Measurements from ENCODE around the gene EEF2. TPM values are rescaled to one million over a fixed set of nuclear protein-coding genes. Genes with fewer than 3 reads are reported as not detected.

Gene EEF2
- polyA plus RNA-seq, 1 donor from 2014 or later, result 716 TPM

GRCh38 chr19:4013886-4014540 lies 28.8 kb upstream of the EEF2 start:
- H3K27ac ChIP-seq (ENCODE audit: low read length), result no peak overlapping the region
- TF ChIP-seq REST (IDR thresholded peaks at IDR 0.05; ENCODE audit: borderline replicate concordance) (no peak), RAD21 (conservative IDR thresholded peaks at IDR 0.05) (no peak), POLR2AphosphoS5 (IDR thresholded peaks at IDR 0.05) (no peak), TAF1 (IDR thresholded peaks at IDR 0.05; ENCODE audit: low read depth) (no peak), CTCF (IDR thresholded peaks at IDR 0.05; ENCODE audit: poor library complexity, severe bottlenecking) (no peak), EZH2 (IDR thresholded peaks at IDR 0.05; ENCODE audit: borderline replicate concordance, insufficient read depth, low read length, poor library complexity, severe bottlenecking) (no peak), MXI1 (conservative IDR thresholded peaks at IDR 0.05; ENCODE audit: poor library complexity, severe bottlenecking) (no peak), SMC3 (conservative IDR thresholded peaks at IDR 0.05; ENCODE audit: poor library complexity) (no peak), EP300 (conservative IDR thresholded peaks at IDR 0.05; ENCODE audit: poor library complexity, severe bottlenecking) (no peak)
- H3K9me2 ChIP-seq (ENCODE audit: insufficient read depth, low read length), result no peaks in the 10 kb centered on the region
- H3K9ac ChIP-seq (ENCODE audit: low read length), result no peak overlapping the region
- no peaks in the 10 kb centered on the region for H3F3A ChIP-seq (ENCODE audit: insufficient read depth, low read length, poor library complexity, severe bottlenecking)
- H3K4me2 ChIP-seq (ENCODE audit: low read length), result no peak overlapping the region
- H3K36me3 ChIP-seq (ENCODE audit: insufficient read depth, low read length), result no peaks in the 10 kb centered on the region
- H4K20me1 ChIP-seq (ENCODE audit: insufficient read depth), result peaks cover 18% of the 10 kb centered on the region
- no peaks in the 10 kb centered on the region for H3K27me3 ChIP-seq (ENCODE audit: insufficient read depth, low read depth, low read length)
- no peak overlapping the region for H2AFZ ChIP-seq (ENCODE audit: low read depth, low read length)
- peaks cover 28% of the 10 kb centered on the region for H3K79me2 ChIP-seq (replicated peaks; ENCODE audit: insufficient read depth, low read length)
- H3K9me3 ChIP-seq (ENCODE audit: low read length), result no peaks in the 10 kb centered on the region
- no peak overlapping the region for H3K4me3 ChIP-seq (ENCODE audit: low read length)

GRCh38 chr19:4012975-4013634 lies 27.8 kb upstream of the EEF2 start:
- H3K9me3 ChIP-seq (ENCODE audit: low read length), result no peaks in the 10 kb centered on the region
- H4K20me1 ChIP-seq (ENCODE audit: insufficient read depth), result peaks cover 22% of the 10 kb centered on the region
- no peaks in the 10 kb centered on the region for H3F3A ChIP-seq (ENCODE audit: insufficient read depth, low read length, poor library complexity, severe bottlenecking)
- no peak overlapping the region for H3K4me3 ChIP-seq (ENCODE audit: low read length)
- H3K4me2 ChIP-seq (ENCODE audit: low read length), result no peak overlapping the region
- peaks cover 37% of the 10 kb centered on the region for H3K79me2 ChIP-seq (replicated peaks; ENCODE audit: insufficient read depth, low read length)
- TF ChIP-seq SMC3 (conservative IDR thresholded peaks at IDR 0.05; ENCODE audit: poor library complexity) (no peak), EP300 (conservative IDR thresholded peaks at IDR 0.05; ENCODE audit: poor library complexity, severe bottlenecking) (no peak), TAF1 (IDR thresholded peaks at IDR 0.05; ENCODE audit: low read depth) (no peak), CTCF (IDR thresholded peaks at IDR 0.05; ENCODE audit: poor library complexity, severe bottlenecking) (no peak), MXI1 (conservative IDR thresholded peaks at IDR 0.05; ENCODE audit: poor library complexity, severe bottlenecking) (no peak), EZH2 (IDR thresholded peaks at IDR 0.05; ENCODE audit: borderline replicate concordance, insufficient read depth, low read length, poor library complexity, severe bottlenecking) (no peak), POLR2AphosphoS5 (IDR thresholded peaks at IDR 0.05) (no peak), REST (IDR thresholded peaks at IDR 0.05; ENCODE audit: borderline replicate concordance) (no peak), RAD21 (conservative IDR thresholded peaks at IDR 0.05) (no peak)
- H3K9ac ChIP-seq (ENCODE audit: low read length), result no peak overlapping the region
- H3K27me3 ChIP-seq (ENCODE audit: insufficient read depth, low read depth, low read length), result no peaks in the 10 kb centered on the region
- H3K27ac ChIP-seq (ENCODE audit: low read length), result no peak overlapping the region
- no peaks in the 10 kb centered on the region for H3K9me2 ChIP-seq (ENCODE audit: insufficient read depth, low read length)
- no peaks in the 10 kb centered on the region for H3K36me3 ChIP-seq (ENCODE audit: insufficient read depth, low read length)
- no peak overlapping the region for H2AFZ ChIP-seq (ENCODE audit: low read depth, low read length)

Measured in neural cell (in vitro differentiated cells).